HEK293T (cell line): ENCODE measurements around the gene HTRA2.

ENCODE experiments used
- CTCF ChIA-PET: fragments of 350-600 bp; formaldehyde crosslinking; extraction: SDS; loops from one replicate; lab custom pipeline; 2021; ENCODE audit warnings: antibody characterized with exemption, inconsistent platforms; lab: Yijun Ruan, JAX
- POLR2A ChIA-PET: fragments of 350-600 bp; formaldehyde crosslinking; extraction: SDS; loops from one replicate; lab custom pipeline; 2020; ENCODE audit warnings: antibody characterized with exemption, inconsistent platforms; lab: Yijun Ruan, JAX
- DNase-seq: peaks from one replicate; pipeline ENCODE4 v3.0.0; 2012; ENCODE audit warnings: mixed read lengths; ENCODE audit errors: extremely low spot score
- ARNT ChIP-seq: fragments of 450-650 bp; IDR thresholded peaks from 2 replicates; pipeline ENCODE4 v1.6.1; 2017; ENCODE audit warnings: mild to moderate bottlenecking
- BHLHE40 ChIP-seq: fragments of 450-650 bp; IDR thresholded peaks from 2 replicates; pipeline ENCODE4 v1.6.1; 2016; ENCODE audit warnings: mild to moderate bottlenecking, moderate library complexity, borderline replicate concordance
- CTBP1 ChIP-seq: fragments of 450-650 bp; IDR thresholded peaks from 2 replicates; pipeline ENCODE4 v1.6.1; 2016; ENCODE audit warnings: borderline replicate concordance
- ELF4 ChIP-seq: fragments of 450-650 bp; IDR thresholded peaks from 2 replicates; pipeline ENCODE4 v1.6.1; 2017; ENCODE audit warnings: antibody characterized with exemption
- FOXA1 ChIP-seq: fragments of 450-650 bp; IDR thresholded peaks from 2 replicates; pipeline ENCODE4 v1.6.1; 2016; ENCODE audit warnings: mild to moderate bottlenecking
- FOXK2 ChIP-seq: fragments of 450-650 bp; IDR thresholded peaks from 2 replicates; pipeline ENCODE4 v1.6.1; 2016; ENCODE audit warnings: mild to moderate bottlenecking
- FOXM1 ChIP-seq: fragments of 450-650 bp; IDR thresholded peaks from 2 replicates; pipeline ENCODE4 v1.6.1; 2017; ENCODE audit warnings: mild to moderate bottlenecking, borderline replicate concordance
- HDGF ChIP-seq: fragments of 450-650 bp; IDR thresholded peaks from 2 replicates; pipeline ENCODE4 v1.6.1; 2017; ENCODE audit warnings: antibody characterized with exemption, borderline replicate concordance
- L3MBTL2 ChIP-seq: fragments of 450-650 bp; conservative IDR thresholded peaks from 2 replicates; pipeline ENCODE4 v1.6.1; 2016; ENCODE audit warnings: mild to moderate bottlenecking
- LEF1 ChIP-seq: fragments of 450-650 bp; IDR thresholded peaks from 2 replicates; pipeline ENCODE4 v1.6.1; 2017; ENCODE audit warnings: mild to moderate bottlenecking, borderline replicate concordance
- NFRKB ChIP-seq: fragments of 450-650 bp; IDR thresholded peaks from 2 replicates; pipeline ENCODE4 v1.6.1; 2016; ENCODE audit warnings: mild to moderate bottlenecking, moderate library complexity
- SP1 ChIP-seq: fragments of 450-650 bp; IDR thresholded peaks from 2 replicates; pipeline ENCODE4 v1.6.1; 2017
- SUZ12 ChIP-seq: fragments of 450-650 bp; IDR thresholded peaks from 2 replicates; pipeline ENCODE4 v1.6.1; 2016; ENCODE audit warnings: mild to moderate bottlenecking
- TARDBP ChIP-seq: fragments of 450-650 bp; IDR thresholded peaks from 2 replicates; pipeline ENCODE4 v1.6.1; 2016
- ZNF384 ChIP-seq: fragments of 450-650 bp; IDR thresholded peaks from 2 replicates; pipeline ENCODE4 v1.6.1; 2016
- TF ChIP-seq, protein P1 (sequence below): fragments of 450-650 bp; IDR thresholded peaks from 2 replicates; pipeline ENCODE4 v1.6.1; 2016

Gene HTRA2

DNA sequence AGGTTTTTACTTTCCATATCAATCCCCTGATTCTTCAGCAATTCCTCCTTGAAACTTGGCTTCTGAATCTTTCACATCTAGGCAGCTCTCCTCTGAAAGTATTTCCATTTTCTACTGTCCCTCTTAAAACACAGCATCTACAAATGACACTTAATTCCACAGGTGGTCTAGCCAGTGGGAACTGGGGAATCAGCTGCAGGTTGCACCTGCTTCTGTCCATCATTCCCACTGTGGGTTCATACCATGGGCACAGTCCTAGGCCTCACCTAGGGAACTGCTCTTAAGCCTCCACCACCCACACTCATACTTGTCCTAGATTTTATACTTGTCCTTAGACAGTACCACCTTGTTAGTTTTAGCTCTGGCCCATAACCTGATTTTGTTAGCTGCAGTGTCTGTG is 21.8 kb downstream of the HTRA2 start:
- ChIA-PET POLR2A (interaction anchor here (2.3 kb wide), 1 partner anchor 17 kb away, joined by 5 read pairs; no protein-coding TSS in a partner anchor), CTCF (interaction anchor here (0.6 kb wide), 1 partner anchor 65 kb away, joined by 5 read pairs; no protein-coding TSS in a partner anchor)
- no peak for DNase-seq
- TF ChIP-seq FOXA1 (no peak), ARNT (no peak), TARDBP (no peak), SUZ12 (no peak), ELF4 (no peak), FOXM1 (no peak), HDGF (no peak), NFRKB (no peak), SP1 (no peak), ZNF384 (no peak), BHLHE40 (no peak), CTBP1 (no peak), FOXK2 (no peak), L3MBTL2 (no peak), LEF1 (no peak)
- TF ChIP-seq, protein P1, sequence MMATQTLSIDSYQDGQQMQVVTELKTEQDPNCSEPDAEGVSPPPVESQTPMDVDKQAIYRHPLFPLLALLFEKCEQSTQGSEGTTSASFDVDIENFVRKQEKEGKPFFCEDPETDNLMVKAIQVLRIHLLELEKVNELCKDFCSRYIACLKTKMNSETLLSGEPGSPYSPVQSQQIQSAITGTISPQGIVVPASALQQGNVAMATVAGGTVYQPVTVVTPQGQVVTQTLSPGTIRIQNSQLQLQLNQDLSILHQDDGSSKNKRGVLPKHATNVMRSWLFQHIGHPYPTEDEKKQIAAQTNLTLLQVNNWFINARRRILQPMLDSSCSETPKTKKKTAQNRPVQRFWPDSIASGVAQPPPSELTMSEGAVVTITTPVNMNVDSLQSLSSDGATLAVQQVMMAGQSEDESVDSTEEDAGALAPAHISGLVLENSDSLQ, result no peak

DNA sequence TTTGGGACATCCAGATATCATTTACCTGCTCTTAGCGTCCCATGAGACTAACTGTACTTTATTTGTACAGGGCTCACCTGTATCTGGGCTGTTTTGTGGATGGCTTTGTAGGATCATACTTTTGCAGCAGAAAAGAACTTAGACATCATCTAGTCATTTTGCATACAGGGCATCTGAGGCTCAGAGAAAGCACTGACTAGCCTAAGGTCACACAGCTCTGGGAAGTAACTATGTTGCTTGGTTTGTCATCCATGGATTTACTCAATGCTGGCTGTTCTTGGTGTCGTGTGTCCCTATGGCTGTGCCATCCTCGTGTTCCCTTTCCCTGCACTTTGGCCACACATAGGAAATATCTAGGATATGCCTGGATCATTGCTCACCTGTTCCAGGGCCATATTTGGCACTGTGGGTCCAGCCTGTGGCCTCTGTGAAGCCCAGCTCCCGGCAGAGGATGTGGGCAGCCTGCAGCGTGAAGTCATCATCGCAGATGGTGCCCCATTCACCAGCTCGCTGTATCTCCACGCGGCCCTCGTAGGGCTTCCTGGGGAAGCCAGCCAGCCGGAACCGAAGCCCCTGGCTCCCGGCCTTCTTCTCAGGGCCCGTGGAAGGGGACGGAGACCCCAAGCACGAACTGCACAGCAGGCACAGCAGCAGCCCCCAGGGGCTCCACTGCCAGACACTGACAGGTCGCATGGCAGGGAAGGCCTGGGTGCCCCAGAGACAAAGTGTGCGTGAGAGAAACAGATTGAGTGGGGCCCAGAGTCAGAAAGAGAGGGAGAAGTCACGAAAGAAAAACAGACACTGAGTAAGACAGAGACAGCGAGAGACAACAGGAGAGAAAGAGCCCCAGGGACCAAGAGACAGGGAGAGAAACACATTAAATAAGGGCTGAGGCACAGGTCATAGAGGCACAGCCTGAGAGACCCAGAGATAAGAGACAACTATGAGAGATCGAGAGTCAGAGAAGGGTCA is 22.5 kb downstream of the HTRA2 start:
- DNase-seq, result no peak
- no peak for TF ChIP-seq SP1
- CTCF ChIA-PET, result interaction anchor here (0.6 kb wide), 1 partner anchor 65 kb away, joined by 5 read pairs; no protein-coding TSS in a partner anchor
- POLR2A ChIA-PET, result interaction anchor here (2.3 kb wide), 1 partner anchor 18 kb away, joined by 5 read pairs; no protein-coding TSS in a partner anchor

DNA sequence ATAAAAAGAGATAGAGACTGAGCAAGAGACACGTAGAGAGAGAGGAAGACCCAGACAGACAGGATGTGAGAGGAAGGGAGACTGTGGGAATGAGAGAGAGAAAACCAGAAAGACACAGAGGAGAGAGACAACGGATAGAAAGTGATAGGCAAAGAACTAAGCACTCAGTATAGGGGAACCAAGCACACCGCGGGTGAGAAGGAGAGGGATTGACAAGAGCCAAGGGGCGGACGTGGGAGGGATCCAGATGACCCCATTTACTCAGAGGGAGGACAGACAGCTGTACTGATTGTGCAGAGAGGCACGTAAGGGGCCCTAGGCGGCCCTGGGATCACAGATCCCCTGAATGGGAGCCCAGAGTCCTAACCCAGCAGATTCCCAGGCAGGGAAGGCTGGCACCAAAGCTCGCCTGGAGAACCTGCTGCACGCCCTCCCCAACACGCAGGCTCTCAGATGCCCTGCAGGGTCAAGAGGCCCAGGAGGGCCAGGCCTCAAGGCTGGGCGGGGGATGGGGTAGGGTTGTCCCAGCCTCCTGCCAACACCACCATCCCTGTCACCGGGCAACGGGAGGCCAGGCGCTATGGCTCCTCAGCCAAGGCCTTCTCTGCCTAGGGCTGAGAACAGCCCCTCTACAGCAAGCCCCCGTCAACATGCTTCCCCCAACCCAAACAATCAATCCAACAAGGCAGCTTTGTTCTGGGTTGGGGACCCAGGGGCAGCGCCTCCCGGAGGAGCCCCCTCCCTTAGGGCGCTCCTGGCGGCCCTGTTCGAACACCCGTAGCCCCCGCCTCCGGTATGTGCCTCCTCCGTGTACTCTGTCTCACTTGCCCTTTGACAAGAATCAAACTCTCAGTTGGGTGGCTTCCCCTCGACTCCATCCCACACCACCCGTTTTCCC is 23.4 kb downstream of the HTRA2 start:
- no peak for TF ChIP-seq NFRKB
- TF ChIP-seq HDGF, result 0 out of 2 replicates have a peak, but pooled peaks have one; percentile 46
- TF ChIP-seq ARNT, result no peak
- DNase-seq, result peak; percentile 30
- ChIA-PET CTCF (no interaction called here), POLR2A (interaction anchor here (0.9 to 1.6 kb wide), 5 partner anchors 15 to 95 kb away, joined by 3 to 6 read pairs (median 3); partner anchors contain the start of genes AUP1, HTRA2 and WBP1)

DNA sequence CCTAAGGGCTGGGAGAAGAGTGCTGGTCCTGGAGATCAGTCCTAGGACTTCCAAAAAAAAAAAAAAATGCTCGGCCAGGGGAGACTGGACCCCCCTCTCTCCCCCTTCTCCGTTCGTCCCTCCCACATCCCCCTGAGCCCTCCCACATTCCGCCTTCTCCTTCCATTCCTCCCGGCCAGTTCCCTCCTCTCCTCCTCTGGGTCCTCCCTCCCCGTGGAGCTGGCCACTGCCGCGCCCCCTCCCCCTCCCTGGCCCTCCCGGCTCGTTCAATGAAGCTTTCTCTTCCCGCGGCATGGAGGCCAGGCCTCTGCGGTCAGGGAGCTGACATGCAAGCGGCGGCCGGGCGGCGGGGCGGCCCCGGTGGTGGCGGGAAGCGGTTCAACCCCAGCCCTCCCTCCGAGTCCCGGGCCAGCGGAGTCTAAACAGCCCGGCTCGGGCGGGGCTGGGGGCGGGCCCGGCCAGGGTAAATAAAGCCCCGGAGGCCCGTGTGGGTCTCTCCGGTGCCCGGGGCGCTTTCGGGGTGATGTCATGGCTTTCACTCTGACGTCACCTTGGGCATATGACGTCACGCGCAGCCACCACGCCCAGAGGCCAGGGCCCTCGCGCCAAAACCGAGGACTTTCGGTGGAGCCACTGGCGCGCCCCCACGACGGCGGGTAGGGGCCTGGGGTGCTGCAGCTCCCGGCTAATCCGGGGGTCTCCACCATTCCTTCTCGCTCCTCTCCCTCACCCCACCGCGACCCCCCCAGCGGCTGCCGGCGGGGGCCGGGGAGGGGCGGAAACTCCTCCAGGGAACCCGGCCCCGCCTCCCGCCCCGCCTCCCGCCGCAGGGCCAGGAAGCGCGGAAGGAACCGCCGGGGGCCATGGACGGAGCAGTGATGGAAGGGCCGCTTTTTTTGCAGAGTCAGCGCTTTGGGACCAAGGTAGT is 24.4 kb downstream of the HTRA2 start, which contains the start of the genes DOK1 and LOXL3:
Gene DOK1 (plus strand): TSS at position 829 of the 928 bp plus-strand sequence. CDS start 35 bp downstream, at position 864.
Gene LOXL3 (minus strand): TSS at position 51 of the 928 bp plus-strand sequence. CDS start 1,308 bp downstream, outside the sequence.
- CTCF ChIA-PET, result no interaction called here

More for the DNA sequence above, 24.4 kb downstream of the HTRA2 start, which contains the start of the genes DOK1 and LOXL3:
- POLR2A ChIA-PET, result interaction anchor here (0.9 to 1.6 kb wide), 5 partner anchors 14 to 96 kb away, joined by 3 to 6 read pairs (median 3); partner anchors contain the start of genes AUP1, HTRA2 and WBP1
- TF ChIP-seq HDGF (no peak), LEF1 (no peak; the same call in 1 of the 2 replicates), NFRKB (no peak), SP1 (no peak), FOXA1 (no peak), FOXM1 (peak; percentile 21; the same call in 1 of the 2 replicates), ELF4 (no peak), ZNF384 (no peak; the same call in 1 of the 2 replicates), ARNT (no peak), TARDBP (peak; percentile 89; the same call in 1 of the 2 replicates), CTBP1 (no peak), SUZ12 (no peak), L3MBTL2 (no peak), BHLHE40 (no peak), FOXK2 (no peak)
- TF ChIP-seq, protein P1, result no peak
- DNase-seq, result peak; percentile 79
